ENCODE results near the gene F10. TPM values are rescaled to one million over a fixed set of nuclear protein-coding genes. Genes with fewer than 3 reads are reported as not detected.
"Not testable (repeated sequence)": the region's sequence is repeated elsewhere in the genome, so short reads cannot be mapped to it uniquely, and the experiment has no call there.

Gene F10
- total RNA-seq, 1 experiment from 2014 or later: 0.18 TPM

GRCh38 chr13:113078902-113079780 lies 43.5 kb upstream of the F10 start:
- no TSS peak for BruUV-seq (replicated peaks)
- in situ Hi-C loops (cut with HindIII; ENCODE audit: low pct_unique_long_range_greater_than_20kb, low sequenced_read_pairs) (no loop called here), intact Hi-C loops (cut with micrococcal nuclease; ENCODE audit: unreplicated experiment) (no loop called here)
- Histone ChIP-seq H3K36me3 (ENCODE audit: control insufficient read depth, insufficient read depth, low read length) (no peaks in the 10 kb centered on the region), H3K27ac (ENCODE audit: low read length) (no peak overlapping the region), H3K9me3 (ENCODE audit: control insufficient read depth, insufficient read depth, low read depth, low read length) (no peaks in the 10 kb centered on the region), H3K4me3 (ENCODE audit: low read depth in 2 of 2, low read length in 2 of 2) (no peak overlapping the region), H3K27me3 (ENCODE audit: control insufficient read depth, insufficient read depth, low read length) (no peaks in the 10 kb centered on the region), H3K4me1 (ENCODE audit: control insufficient read depth, insufficient read depth, low read length) (no peaks in the 10 kb centered on the region)
- no peak for DNase-seq (ENCODE audit: low read depth, low spot score)
- TF ChIP-seq POLR2AphosphoS5 (IDR thresholded peaks at IDR 0.05; ENCODE audit: low read depth, low read length): no peak
- no peak for TF ChIP-seq CTCF (IDR thresholded peaks at IDR 0.05)
- no peak for TF ChIP-seq REST (IDR thresholded peaks at IDR 0.05; ENCODE audit: insufficient read depth in 1 of 2, low read depth in 2 of 2, low read length in 1 of 2)
- no peak for TF ChIP-seq SIN3A (IDR thresholded peaks at IDR 0.05; ENCODE audit: borderline replicate concordance, insufficient read depth, low read depth, low read length)
- TF ChIP-seq TCF7L2 (IDR thresholded peaks at IDR 0.05; ENCODE audit: low read depth, low read length): no peak
- ATAC-seq: no peak
- ChIA-PET POLR2A (interaction anchor here (0.6 kb wide), 1 partner anchor 13 kb away, joined by 3 read pairs; no protein-coding TSS in a partner anchor), CTCF (interaction anchor here (0.6 kb wide), 1 partner anchor 49 kb away, joined by 4 read pairs; no protein-coding TSS in a partner anchor)

- H3K27me3 ChIP-seq (ENCODE audit: control insufficient read depth, insufficient read depth, low read length); intact Hi-C loops (cut with micrococcal nuclease; ENCODE audit: unreplicated experiment); ATAC-seq; CTCF ChIA-PET; H3K4me3 ChIP-seq (ENCODE audit: low read depth in 2 of 2, low read length in 2 of 2); DNase-seq (ENCODE audit: low read depth, low spot score); H3K9me3 ChIP-seq (ENCODE audit: control insufficient read depth, insufficient read depth, low read depth, low read length); H3K27ac ChIP-seq (ENCODE audit: low read length); H3K36me3 ChIP-seq (ENCODE audit: control insufficient read depth, insufficient read depth, low read length); H3K4me1 ChIP-seq (ENCODE audit: control insufficient read depth, insufficient read depth, low read length); in situ Hi-C loops (cut with HindIII; ENCODE audit: low pct_unique_long_range_greater_than_20kb, low sequenced_read_pairs); BruUV-seq (replicated peaks): not testable (repeated sequence)
- POLR2A ChIA-PET: interaction anchor here (0.6 kb wide), 1 partner anchor 13 kb away, joined by 3 read pairs; no protein-coding TSS in a partner anchor
These were observed 42.9 kb upstream of the F10 start for GRCh38 chr13:113079781-113080080.

- BruUV-seq (replicated peaks): no TSS peak
- Histone ChIP-seq H3K27ac (ENCODE audit: low read length) (no peak overlapping the region), H3K4me1 (ENCODE audit: control insufficient read depth, insufficient read depth, low read length) (no peaks in the 10 kb centered on the region), H3K27me3 (ENCODE audit: control insufficient read depth, insufficient read depth, low read length) (no peaks in the 10 kb centered on the region), H3K4me3 (ENCODE audit: low read depth in 2 of 2, low read length in 2 of 2) (no peak overlapping the region), H3K9me3 (ENCODE audit: control insufficient read depth, insufficient read depth, low read depth, low read length) (no peaks in the 10 kb centered on the region), H3K36me3 (ENCODE audit: control insufficient read depth, insufficient read depth, low read length) (no peaks in the 10 kb centered on the region)
- POLR2A ChIA-PET: no interaction called here
- ATAC-seq: no peak
- in situ Hi-C loops (cut with HindIII; ENCODE audit: low pct_unique_long_range_greater_than_20kb, low sequenced_read_pairs): no loop called here
- no peak for TF ChIP-seq SIN3A (IDR thresholded peaks at IDR 0.05; ENCODE audit: borderline replicate concordance, insufficient read depth, low read depth, low read length)
- no peak for TF ChIP-seq REST (IDR thresholded peaks at IDR 0.05; ENCODE audit: insufficient read depth in 1 of 2, low read depth in 2 of 2, low read length in 1 of 2)
- CTCF ChIA-PET: no interaction called here
- DNase-seq (ENCODE audit: low read depth, low spot score): no peak
- intact Hi-C loops (cut with micrococcal nuclease; ENCODE audit: unreplicated experiment): no loop called here
These were observed 42.2 kb upstream of the F10 start for GRCh38 chr13:113080361-113080831.

Measured in Panc1 (cell line).